Thymus (tissue), 11 donors: ENCODE measurements around the gene AUTS2. TPM values are rescaled to one million over a fixed set of nuclear protein-coding genes. Genes with fewer than 3 reads are reported as not detected.

Experiments used
- DNase-seq, 9 donors: peaks; one replicate each; pipeline ENCODE4 v3.0.0-alpha.2; 2013; ENCODE audit warnings: low spot score in 9 of 9, low read depth in 6 of 9, missing footprints in 1 of 9
- H3K27ac ChIP-seq, 2 donors: one replicate each; pipeline ENCODE4 v1.5.1; 2013; ENCODE audit warnings: control low read depth in 1 of 2, low read depth in 1 of 2, low read length in 1 of 2, mild to moderate bottlenecking in 1 of 2, moderate library complexity in 1 of 2
- H3K27me3 ChIP-seq, 2 donors: one replicate each; pipeline ENCODE4 v1.5.1; 2013; ENCODE audit warnings: low read length in 1 of 2; ENCODE audit not compliant: control insufficient read depth in 2 of 2, insufficient read depth in 1 of 2
- H3K36me3 ChIP-seq, 2 donors: one replicate each; pipeline ENCODE4 v1.5.1; 2013; ENCODE audit warnings: low read length in 1 of 2, mild to moderate bottlenecking in 1 of 2, moderate library complexity in 1 of 2; ENCODE audit not compliant: control insufficient read depth in 2 of 2, insufficient read depth in 2 of 2
- H3K4me1 ChIP-seq, 2 donors: one replicate each; pipeline ENCODE4 v1.5.1; 2013; ENCODE audit warnings: low read length in 2 of 2; ENCODE audit not compliant: control insufficient read depth in 2 of 2, insufficient read depth in 2 of 2
- H3K4me3 ChIP-seq, 2 donors: one replicate each; pipeline ENCODE4 v1.5.1; 2013; ENCODE audit warnings: low read length in 2 of 2, control low read depth in 1 of 2, mild to moderate bottlenecking in 1 of 2
- H3K9me3 ChIP-seq, 2 donors: one replicate each; pipeline ENCODE4 v1.5.1; 2013; ENCODE audit warnings: low read length in 1 of 2, mild to moderate bottlenecking in 1 of 2; ENCODE audit not compliant: control insufficient read depth in 2 of 2, insufficient read depth in 1 of 2
- WGBS: extraction: QIAGEN DNeasy Blood & Tissue Kit; methylation state at CpG from one replicate; pipeline ENCODE4 v1.1.7; 2013; 5-methylcytosine and 5-hydroxymethylcytosine counted together
- polyA plus RNA-seq: library from polyadenylated mRNA; stranded (reverse); fragments of 200-250 nt; gene quantifications from one replicate; pipeline ENCODE4 v1.2.3, GENCODE V29; 2013
- total RNA-seq: library from RNA; stranded (reverse); fragments of 120-200 nt; gene quantifications from one replicate; pipeline ENCODE4 v1.2.4, GENCODE V29; 2013
- donor health status: healthy.

AUTS2 gene
- total and polyA plus RNA-seq, 2 donors, result 9.2 to 17.1 TPM

DNA sequence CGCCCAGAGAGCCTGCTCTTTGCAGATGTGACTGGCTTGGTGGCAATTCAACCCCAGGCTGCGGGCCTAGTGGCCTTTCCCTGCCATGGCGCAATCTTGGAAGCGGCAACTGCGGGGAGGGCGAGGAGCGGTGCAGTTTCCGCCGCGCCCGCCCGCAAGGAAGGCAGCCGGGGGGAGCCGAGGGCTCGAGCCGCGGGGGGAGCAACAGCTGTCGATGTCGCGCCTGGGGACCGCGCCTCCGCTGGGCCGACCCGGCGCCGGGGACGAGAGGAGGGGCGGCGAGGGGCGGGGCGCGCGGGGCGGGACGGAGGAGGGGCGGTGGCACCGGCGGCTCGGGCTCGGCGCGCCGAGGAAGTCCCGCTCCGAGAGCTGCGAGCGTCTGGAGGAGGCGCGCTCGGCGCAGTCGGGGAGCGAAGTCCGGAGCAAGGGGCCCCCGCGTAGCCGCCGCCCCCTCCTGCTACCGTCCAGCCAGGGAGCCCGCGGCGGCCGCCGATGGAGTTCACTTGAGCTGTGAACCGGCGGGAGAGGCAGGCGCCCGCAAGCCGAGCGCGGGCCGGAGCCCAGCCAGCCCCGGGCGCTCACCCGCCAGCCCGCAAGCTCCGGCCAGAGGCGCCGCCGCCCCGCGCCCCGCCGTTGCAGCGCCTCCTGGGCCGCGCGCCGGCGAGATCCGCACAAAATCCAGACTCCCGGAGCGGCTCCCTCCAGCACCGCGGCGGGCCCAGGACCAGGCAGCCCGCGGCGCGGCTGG lies 1095.6 kb downstream of the AUTS2 start:
- WGBS, result under 1% methylated on average over 101 of the region's 101 CpGs
- Histone ChIP-seq H3K4me3 (peak overlapping the region; percentile 30 to 76), H3K27me3 (peaks cover 10 to 19% of the 10 kb centered on the region in 2 donors), H3K9me3 (no peaks in the 10 kb centered on the region), H3K27ac (peak overlapping the region in 1 of 2 donors; percentile 80), H3K4me1 (peaks cover 0 to 17% of the 10 kb centered on the region in 2 donors), H3K36me3 (peaks cover 0 to under 1% of the 10 kb centered on the region in 2 donors)
- peak in 6 of 9 donors; percentile 59 to 87 (median 74) for DNase-seq

DNA sequence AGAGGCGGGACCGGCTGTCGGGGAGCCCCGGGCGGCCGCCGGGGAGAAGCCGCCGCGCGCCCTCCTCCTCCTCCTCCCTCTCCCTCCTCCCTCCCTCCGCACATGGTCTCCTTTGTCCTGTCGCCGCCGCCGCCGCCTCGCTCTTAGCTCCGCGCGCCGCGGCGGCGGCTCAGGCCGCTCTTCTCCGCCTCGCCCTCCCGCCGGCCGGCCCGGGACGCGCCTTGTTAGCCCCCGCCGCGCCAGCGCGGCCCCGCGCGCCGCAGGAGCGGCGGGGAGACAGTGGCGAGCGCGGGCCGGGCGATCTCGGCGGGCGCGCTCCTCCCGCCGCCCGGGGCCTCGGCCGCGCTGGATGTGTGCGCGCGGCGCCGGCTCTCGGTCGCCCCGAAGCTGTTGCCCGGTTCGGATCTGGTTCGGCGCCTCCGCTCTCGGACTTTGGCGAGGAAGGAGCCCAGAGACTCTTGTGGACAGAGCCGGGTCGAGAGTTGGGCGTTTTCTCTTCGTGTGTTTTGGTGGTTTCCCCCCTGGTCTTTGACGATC lies 1096.2 kb downstream of the AUTS2 start:
- H3K27me3 ChIP-seq, result peaks cover 10 to 19% of the 10 kb centered on the region in 2 donors
- peaks cover 0 to 17% of the 10 kb centered on the region in 2 donors for H3K4me1 ChIP-seq
- peak in 1 of 9 donors; percentile 55 for DNase-seq
- WGBS, result under 1% methylated on average over 80 of the region's 80 CpGs
- peak overlapping the region; percentile 74 to 76 for H3K4me3 ChIP-seq
- peaks cover 0 to 2% of the 10 kb centered on the region in 2 donors for H3K36me3 ChIP-seq
- H3K27ac ChIP-seq, result peak overlapping the region; percentile 47 to 80
- H3K9me3 ChIP-seq, result no peaks in the 10 kb centered on the region

DNA sequence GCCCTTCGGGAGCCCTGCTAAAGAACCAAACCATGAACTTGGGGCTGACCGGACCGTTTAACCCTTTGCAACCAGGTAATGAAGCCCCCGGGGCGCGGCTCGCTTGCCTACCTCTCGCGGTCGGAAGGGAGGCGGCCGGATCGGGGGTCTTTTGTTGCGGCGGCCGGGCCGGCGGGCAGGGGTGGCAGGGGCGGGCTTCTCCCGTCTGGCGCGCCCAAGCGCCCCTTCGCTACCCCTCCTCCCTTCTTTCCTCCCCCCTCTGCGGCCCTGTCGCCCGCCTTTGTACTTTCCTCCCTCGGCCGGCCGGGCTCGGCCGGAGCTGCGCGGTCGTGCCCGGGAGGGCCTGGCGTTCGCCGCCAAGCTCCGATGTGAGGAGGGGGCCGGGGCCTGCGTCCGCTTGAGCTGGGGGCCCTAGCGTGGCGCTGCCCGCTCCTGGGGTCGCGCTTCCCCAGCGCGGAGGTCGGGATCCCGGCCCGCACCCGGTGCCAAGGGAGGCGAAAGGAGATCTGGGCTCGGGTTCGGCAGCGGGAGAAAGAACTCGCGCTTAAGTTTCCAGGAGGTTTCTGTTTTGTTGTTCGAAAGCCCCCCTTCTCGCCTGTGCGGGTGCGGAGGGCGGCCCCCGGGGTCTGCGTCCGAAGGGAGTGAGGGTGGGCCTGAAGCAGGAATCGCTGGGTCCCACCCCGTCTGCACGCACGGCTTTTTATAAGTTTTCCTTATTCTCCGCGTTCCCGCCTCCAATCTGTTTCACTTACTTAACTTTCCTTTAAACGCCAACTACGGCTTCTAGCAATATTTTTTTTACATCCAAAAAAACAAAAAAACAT lies 1096.9 kb downstream of the AUTS2 start:
- Histone ChIP-seq H3K27ac (peak overlapping the region; percentile 47 to 76), H3K36me3 (peaks cover 0 to 2% of the 10 kb centered on the region in 2 donors), H3K4me1 (peaks cover 0 to 20% of the 10 kb centered on the region in 2 donors), H3K27me3 (peaks cover 10 to 19% of the 10 kb centered on the region in 2 donors), H3K9me3 (no peaks in the 10 kb centered on the region), H3K4me3 (peak overlapping the region; percentile 74 to 76)
- peak in 2 of 9 donors; percentile 17 to 54 for DNase-seq
- WGBS, result under 1% methylated on average over 77 of the region's 77 CpGs

DNA sequence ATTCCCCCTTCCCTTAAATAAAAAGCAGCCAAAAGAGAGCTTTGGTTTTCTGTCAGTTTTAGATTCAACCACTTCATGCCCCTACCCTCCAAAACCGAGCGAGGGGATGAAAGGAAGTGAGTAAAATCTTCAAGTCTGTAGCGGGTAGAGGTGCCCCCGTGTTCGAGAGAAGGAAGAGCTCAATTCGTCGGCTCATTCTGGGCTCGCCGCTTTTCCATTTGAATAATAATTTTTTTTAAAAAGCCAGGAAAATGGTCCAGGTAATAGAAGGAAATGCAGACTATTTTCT lies 1097.5 kb downstream of the AUTS2 start:
- peak in 2 of 9 donors; percentile 34 to 80 for DNase-seq

DNA sequence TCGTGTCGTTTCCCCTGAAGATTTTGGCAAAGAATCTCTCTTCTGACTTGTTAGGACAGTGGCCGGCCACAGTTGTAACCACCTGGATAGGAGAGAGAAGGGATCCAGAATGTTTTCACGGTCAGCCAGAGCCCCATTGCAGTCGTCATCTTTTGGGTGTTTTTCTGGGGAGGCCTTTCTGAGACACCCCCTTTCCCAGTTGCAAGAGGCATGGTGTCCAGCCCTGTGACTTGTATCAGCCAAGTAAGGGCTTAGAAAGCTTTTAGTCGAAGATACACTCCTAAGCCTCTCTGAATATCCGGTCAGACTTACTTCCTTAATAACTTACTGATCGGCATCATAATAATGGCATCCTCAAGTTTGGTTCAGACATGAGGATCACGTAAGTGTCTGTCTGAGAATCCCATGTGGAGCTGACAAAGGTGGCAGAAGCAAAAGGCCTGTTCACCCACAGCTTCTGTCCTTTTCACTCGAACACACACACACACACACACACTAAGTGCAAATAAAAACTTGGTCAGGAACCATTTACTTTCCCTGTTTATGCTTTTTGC lies 1098.0 kb downstream of the AUTS2 start:
- peak in 1 of 9 donors; percentile 37 for DNase-seq
- peak overlapping the region in 1 of 2 donors; percentile 36 for H3K27ac ChIP-seq
- peaks cover 9 to 31% of the 10 kb centered on the region in 2 donors for H3K4me1 ChIP-seq
- 65% methylated on average over 10 of the region's 10 CpGs for WGBS
- peak overlapping the region; percentile 74 to 76 for H3K4me3 ChIP-seq
- peaks cover 0 to 2% of the 10 kb centered on the region in 2 donors for H3K36me3 ChIP-seq
- H3K9me3 ChIP-seq, result no peaks in the 10 kb centered on the region
- H3K27me3 ChIP-seq, result peaks cover 10 to 19% of the 10 kb centered on the region in 2 donors

More for the DNA sequence above, 1097.5 kb downstream of the AUTS2 start:
- Histone ChIP-seq H3K4me3 (peak overlapping the region; percentile 74 to 76), H3K9me3 (no peaks in the 10 kb centered on the region), H3K27me3 (peaks cover 10 to 19% of the 10 kb centered on the region in 2 donors), H3K27ac (peak overlapping the region; percentile 38 to 45), H3K4me1 (peaks cover 4 to 25% of the 10 kb centered on the region in 2 donors), H3K36me3 (peaks cover 0 to 2% of the 10 kb centered on the region in 2 donors)
- WGBS, result under 1% methylated on average over 9 of the region's 9 CpGs

DNA sequence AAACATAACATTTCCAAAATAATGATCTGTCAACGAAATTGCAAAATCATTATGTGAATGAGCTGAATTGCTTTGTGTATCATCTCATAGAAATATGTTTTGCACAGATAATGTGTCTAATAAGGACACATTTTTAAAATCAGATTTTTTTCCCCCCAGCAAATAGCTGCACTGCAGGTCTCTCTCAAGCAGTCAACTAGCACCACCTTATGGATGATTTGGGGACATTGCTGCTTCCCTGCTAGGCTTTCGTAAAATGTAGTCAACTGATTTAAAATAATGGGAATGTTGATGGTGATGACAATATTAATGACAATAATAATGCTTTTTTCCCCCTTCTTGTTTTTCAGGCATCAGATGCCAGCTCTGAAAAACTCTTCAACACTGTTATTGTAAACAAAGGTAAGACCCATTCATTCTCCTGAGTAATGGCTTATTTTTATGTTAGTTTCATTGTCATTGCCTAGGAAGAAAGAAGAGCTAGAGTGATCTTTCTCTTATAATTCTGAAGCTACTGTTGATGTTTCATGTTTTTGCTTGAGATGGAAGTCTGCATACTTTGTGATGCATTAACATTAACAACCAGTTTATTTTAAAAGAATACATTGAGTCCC lies 1100.1 kb downstream of the AUTS2 start:
- Histone ChIP-seq H3K27ac (no peak overlapping the region), H3K9me3 (no peaks in the 10 kb centered on the region), H3K4me3 (no peak overlapping the region), H3K4me1 (peaks cover 9 to 24% of the 10 kb centered on the region in 2 donors), H3K36me3 (peaks cover 0 to 7% of the 10 kb centered on the region in 2 donors), H3K27me3 (peaks cover 10 to 18% of the 10 kb centered on the region in 2 donors)
- 65% methylated on average over 2 of the region's 2 CpGs for WGBS
- peak in 3 of 9 donors; percentile 43 to 80 (median 65) for DNase-seq

DNA sequence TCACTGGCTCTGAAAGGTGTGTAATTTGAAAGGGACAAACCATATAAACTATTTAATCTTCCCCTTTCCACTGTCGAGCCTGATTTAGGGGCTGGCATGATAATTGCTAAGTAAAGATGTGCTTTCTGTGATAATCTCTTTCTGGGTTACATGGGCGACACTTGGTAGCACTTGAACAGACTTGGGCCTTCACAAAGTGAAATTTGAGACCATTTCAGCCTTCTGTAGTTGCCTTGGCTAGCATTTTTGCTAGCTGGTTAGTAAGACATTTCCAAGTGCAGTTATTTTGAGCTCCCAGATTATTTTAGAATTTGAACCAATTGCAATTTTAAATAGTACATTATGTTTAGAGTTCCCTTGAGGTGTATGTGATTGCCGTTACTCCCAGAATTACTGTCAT lies 1101.0 kb downstream of the AUTS2 start:
- Histone ChIP-seq H3K27ac (no peak overlapping the region), H3K9me3 (no peaks in the 10 kb centered on the region), H3K4me1 (peaks cover 9 to 21% of the 10 kb centered on the region in 2 donors), H3K27me3 (peaks cover 8 to 15% of the 10 kb centered on the region in 2 donors), H3K4me3 (no peak overlapping the region), H3K36me3 (peaks cover 0 to 7% of the 10 kb centered on the region in 2 donors)
- over 99% methylated on average over 3 of the region's 3 CpGs for WGBS
- DNase-seq, result no peak

DNA sequence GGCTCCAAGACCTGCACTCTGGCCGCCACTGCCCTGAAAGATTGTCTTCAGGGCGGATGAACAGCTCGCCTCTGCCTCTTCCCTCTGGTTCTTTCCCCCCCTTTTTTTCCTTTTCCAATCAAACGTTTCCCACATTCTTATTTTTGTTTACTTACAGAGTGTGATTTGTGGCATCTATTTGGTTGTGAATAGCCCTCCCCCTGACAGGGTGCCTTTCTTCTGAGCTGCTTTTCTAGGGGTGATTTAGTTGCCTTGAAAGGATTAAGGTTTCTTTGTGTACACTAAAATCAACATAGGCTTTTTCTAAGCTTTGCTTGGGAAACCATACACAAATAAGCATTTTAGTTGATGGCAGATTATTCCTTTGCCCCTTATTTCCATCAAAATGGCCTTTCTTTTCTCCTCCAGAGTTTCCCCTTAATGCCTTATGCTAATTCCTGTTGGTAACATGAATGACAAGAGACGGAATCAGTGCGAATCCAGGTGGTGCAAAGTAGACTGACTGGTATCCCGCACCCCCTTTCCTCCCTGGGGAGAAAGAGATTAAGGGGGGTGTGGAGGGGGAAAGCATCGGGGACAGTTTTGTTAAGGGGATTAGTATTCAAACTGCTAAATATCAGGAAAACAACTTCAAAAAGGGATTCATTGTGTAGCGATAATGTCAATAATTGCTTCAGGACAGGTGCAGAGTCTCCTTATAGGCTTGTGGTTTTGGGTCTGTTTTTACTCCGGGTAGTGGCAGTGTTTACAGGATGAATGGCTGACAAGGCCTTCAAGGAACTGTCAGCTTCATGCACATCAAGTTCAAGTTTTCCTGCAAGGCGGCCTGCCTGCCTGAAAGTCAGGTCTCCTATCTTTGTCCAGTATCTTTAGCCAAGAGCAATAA lies 1102.0 kb downstream of the AUTS2 start:
- Histone ChIP-seq H3K27ac (peak overlapping the region in 1 of 2 donors; percentile 39), H3K27me3 (peaks cover 2 to 8% of the 10 kb centered on the region in 2 donors), H3K36me3 (peaks cover 0 to 7% of the 10 kb centered on the region in 2 donors), H3K4me3 (no peak overlapping the region), H3K4me1 (peaks cover 9 to 21% of the 10 kb centered on the region in 2 donors), H3K9me3 (no peaks in the 10 kb centered on the region)
- peak in 2 of 9 donors; percentile 22 to 68 for DNase-seq
- 61% methylated on average over 11 of the region's 11 CpGs for WGBS
